Common myeloid progenitor, CD34-positive (primary cell): ENCODE data around the gene TCAIM.

Experiments used
- CTCF ChIA-PET: fragments of 350-600 bp; sonication (Branson Sonifier 250); formaldehyde crosslinking; loops from one replicate; lab custom pipeline; 2021; ENCODE audit warnings: antibody characterized with exemption; lab: Charles Lee
- POLR2A ChIA-PET: fragments of 350-600 bp; sonication (Branson Sonifier 250); formaldehyde crosslinking; loops from one replicate; lab custom pipeline; 2021; ENCODE audit warnings: antibody characterized with exemption; lab: Charles Lee
- DNase-seq, 3 donors: peaks; one replicate each; pipeline versions ENCODE4 v3.0.0 to v3.0.0-alpha.2; 2013
- H3K27ac ChIP-seq, 2 experiments: 1 replicate in 1 of 2; 2 replicates in 1 of 2; pipeline ENCODE4 v1.7.0; 2013; ENCODE audit warnings: inconsistent platforms in 2 of 2, low read length in 2 of 2, mild to moderate bottlenecking in 2 of 2, low read depth in 1 of 2, moderate library complexity in 1 of 2; ENCODE audit not compliant: severe bottlenecking in 2 of 2, insufficient read depth in 1 of 2, poor library complexity in 1 of 2
- H3K27me3 ChIP-seq, 5 experiments: replicated peaks in 2 of 5; 1 replicate in 3 of 5; 2 replicates in 2 of 5; pipeline versions ENCODE4 v1.6.1 to v1.7.0; 2013; ENCODE audit warnings: low read length in 4 of 5, mild to moderate bottlenecking in 2 of 5, moderate library complexity in 2 of 5, inconsistent platforms in 1 of 5; ENCODE audit not compliant: insufficient read depth in 5 of 5, control insufficient read depth in 4 of 5
- H3K36me3 ChIP-seq, 4 experiments: 1 replicate in 2 of 4; 2 replicates in 2 of 4; pipeline versions ENCODE4 v1.6.1 to v1.7.0; 2013; ENCODE audit warnings: low read length in 3 of 4, control low read depth in 1 of 4, mild to moderate bottlenecking in 1 of 4; ENCODE audit not compliant: control insufficient read depth in 4 of 4, insufficient read depth in 4 of 4
- H3K4me1 ChIP-seq, 4 experiments: 1 replicate in 3 of 4; 2 replicates in 1 of 4; pipeline versions ENCODE4 v1.6.1 to v1.7.1; 2013; ENCODE audit warnings: low read length in 3 of 4, mild to moderate bottlenecking in 3 of 4, control low read depth in 1 of 4, inconsistent platforms in 1 of 4, moderate library complexity in 1 of 4; ENCODE audit not compliant: control insufficient read depth in 4 of 4, insufficient read depth in 4 of 4; ENCODE audit errors: control extremely low read depth in 1 of 4
- H3K4me3 ChIP-seq, 7 experiments: 1 replicate in 4 of 7; 2 replicates in 3 of 7; pipeline versions ENCODE4 v1.5.1 to v1.7.0; 2013; ENCODE audit warnings: mild to moderate bottlenecking in 7 of 7, low read length in 6 of 7, moderate library complexity in 6 of 7, inconsistent platforms in 2 of 7, low read depth in 2 of 7, control low read depth in 1 of 7; ENCODE audit not compliant: insufficient read depth in 4 of 7, control insufficient read depth in 1 of 7; ENCODE audit errors: extremely low read depth in 1 of 7
- H3K9me3 ChIP-seq, 5 experiments: 1 replicate in 4 of 5; 2 replicates in 1 of 5; pipeline versions ENCODE4 v1.6.1 to v1.7.1; 2013; ENCODE audit warnings: low read length in 4 of 5, mild to moderate bottlenecking in 2 of 5, inconsistent platforms in 1 of 5, low read depth in 1 of 5, moderate library complexity in 1 of 5; ENCODE audit not compliant: control insufficient read depth in 4 of 5, insufficient read depth in 2 of 5; ENCODE audit errors: control extremely low read depth in 1 of 5
- WGBS: methylation state at CpG from one replicate; pipeline ENCODE4 v1.1.5; 2013; ENCODE audit not compliant: insufficient coverage; 5-methylcytosine and 5-hydroxymethylcytosine counted together

TCAIM gene

DNA sequence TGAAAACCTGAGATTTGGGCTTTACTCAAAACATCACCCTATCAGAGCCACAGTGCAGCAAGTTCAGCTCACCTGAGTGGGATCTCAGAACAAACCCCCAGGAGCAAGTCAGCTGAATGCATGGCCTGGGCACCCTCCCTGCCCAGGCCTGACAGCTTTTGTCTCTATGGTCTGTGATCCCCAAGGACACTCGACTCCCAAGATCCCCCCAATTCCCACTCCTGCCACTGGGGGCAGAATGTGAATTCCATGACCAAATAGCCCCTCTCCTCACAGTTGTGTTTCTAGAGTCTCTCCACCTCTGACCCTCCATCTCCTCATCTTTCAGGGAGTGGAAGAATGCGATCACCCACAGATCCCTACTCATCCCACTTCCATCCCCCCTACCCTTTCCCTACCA, 80.0 kb downstream of the TCAIM start:
- WGBS: 94% methylated on average over 2 of the region's 2 CpGs
- POLR2A ChIA-PET: no interaction called here
- H3K27ac ChIP-seq: no peak overlapping the region
- H3K27me3 ChIP-seq: no peaks in the 10 kb centered on the region
- H3K36me3 ChIP-seq: no peaks in the 10 kb centered on the region
- DNase-seq: no peak
- H3K4me3 ChIP-seq: no peak overlapping the region
- no peaks in the 10 kb centered on the region for H3K9me3 ChIP-seq
- CTCF ChIA-PET: interaction anchor here (0.6 to 0.7 kb wide), 2 partner anchors 55 to 80 kb away, joined by 3 read pairs; partner anchors contain the start of gene TCAIM
- H3K4me1 ChIP-seq: no peaks in the 10 kb centered on the region

- DNase-seq: no peak
- H3K27me3 ChIP-seq: no peaks in the 10 kb centered on the region
- CTCF ChIA-PET: interaction anchor here (0.7 to 0.9 kb wide), 2 partner anchors 23 to 81 kb away, joined by 3 read pairs; partner anchors contain the start of gene TCAIM
- H3K4me1 ChIP-seq: no peaks in the 10 kb centered on the region
- no peak overlapping the region for H3K27ac ChIP-seq
- H3K9me3 ChIP-seq: no peaks in the 10 kb centered on the region
- POLR2A ChIA-PET: no interaction called here
- H3K4me3 ChIP-seq: no peak overlapping the region
- 83% methylated on average over 7 of the region's 11 CpGs for WGBS
- H3K36me3 ChIP-seq: no peaks in the 10 kb centered on the region
Measured at GRCh38 chr3:44419116-44419922, 80.8 kb downstream of the TCAIM start.

DNA sequence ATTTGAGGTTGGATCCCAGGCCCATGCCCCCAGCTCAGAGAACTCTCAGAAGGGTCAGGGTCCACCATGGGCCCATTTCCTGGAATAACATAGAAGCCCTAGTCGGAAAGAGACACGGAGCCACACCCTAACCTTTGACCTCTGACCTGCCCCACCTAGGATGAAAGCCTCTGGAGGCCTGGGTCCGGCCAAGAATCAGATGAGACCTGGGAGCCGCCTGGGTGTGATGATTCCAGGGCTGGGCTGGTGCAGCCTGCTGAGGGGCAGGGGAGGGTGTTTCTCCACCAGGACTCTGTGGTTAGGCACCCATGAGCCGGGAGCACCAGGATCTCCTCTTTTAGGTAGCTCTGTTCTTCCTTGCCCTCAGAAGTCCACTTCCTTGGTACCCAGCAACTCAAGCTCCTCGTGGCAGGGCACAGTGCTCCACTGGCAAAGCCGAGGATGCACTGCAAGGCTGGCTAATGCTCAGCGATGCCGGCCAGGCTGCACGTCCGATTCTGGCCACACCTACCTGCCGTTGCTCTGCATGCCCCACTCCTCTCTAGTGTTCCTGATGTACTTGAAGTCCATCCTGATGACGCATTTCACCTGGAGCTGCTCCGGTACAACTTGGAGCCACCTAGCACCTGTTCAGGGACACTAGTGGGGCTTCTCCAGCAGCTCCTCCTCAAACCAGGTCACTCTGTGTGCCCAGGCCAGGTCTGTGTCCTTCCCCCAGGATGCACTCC, 81.5 kb downstream of the TCAIM start:
- H3K9me3 ChIP-seq: no peaks in the 10 kb centered on the region
- no peaks in the 10 kb centered on the region for H3K36me3 ChIP-seq
- ChIA-PET POLR2A (no interaction called here), CTCF (interaction anchor here (0.9 kb wide), 1 partner anchor 24 kb away, joined by 3 read pairs; no protein-coding TSS in a partner anchor)
- H3K4me3 ChIP-seq: no peak overlapping the region
- H3K27ac ChIP-seq: no peak overlapping the region
- H3K27me3 ChIP-seq: no peaks in the 10 kb centered on the region
- WGBS: 97% methylated on average over 14 of the region's 14 CpGs
- DNase-seq: no peak
- no peaks in the 10 kb centered on the region for H3K4me1 ChIP-seq

- Histone ChIP-seq H3K9me3 (no peaks in the 10 kb centered on the region), H3K4me3 (no peak overlapping the region), H3K27ac (no peak overlapping the region), H3K4me1 (no peaks in the 10 kb centered on the region), H3K36me3 (no peaks in the 10 kb centered on the region), H3K27me3 (no peaks in the 10 kb centered on the region)
- CTCF ChIA-PET: no interaction called here
- no peak for DNase-seq
- 100% methylated on average over 1 of the region's 1 CpG for WGBS
- POLR2A ChIA-PET: no interaction called here
Measured at GRCh38 chr3:44420676-44421075, 82.1 kb downstream of the TCAIM start.

GRCh38 chr3:44421280-44421679, 82.7 kb downstream of the TCAIM start:
- Histone ChIP-seq H3K36me3 (no peaks in the 10 kb centered on the region), H3K27me3 (no peaks in the 10 kb centered on the region), H3K27ac (no peak overlapping the region), H3K9me3 (no peaks in the 10 kb centered on the region), H3K4me1 (no peaks in the 10 kb centered on the region), H3K4me3 (no peak overlapping the region)
- 100% methylated on average over 2 of the region's 6 CpGs for WGBS
- ChIA-PET POLR2A (no interaction called here), CTCF (interaction anchor here (1.0 kb wide), 1 partner anchor 30 kb away, joined by 3 read pairs; no protein-coding TSS in a partner anchor)
- no peak for DNase-seq

- WGBS: 95% methylated on average over 2 of the region's 3 CpGs
Measured at GRCh38 chr3:44424758-44425157, 86.2 kb downstream of the TCAIM start.

GRCh38 chr3:44427683-44428082, 89.1 kb downstream of the TCAIM start:
- Histone ChIP-seq H3K9me3 (no peaks in the 10 kb centered on the region), H3K36me3 (peaks cover 0 to 2% (median 0%) of the 10 kb centered on the region in 4 experiments), H3K4me3 (no peak overlapping the region), H3K27me3 (no peaks in the 10 kb centered on the region), H3K27ac (no peak overlapping the region), H3K4me1 (no peaks in the 10 kb centered on the region)
- no peak for DNase-seq
- POLR2A ChIA-PET: no interaction called here
- 94% methylated on average over 2 of the region's 3 CpGs for WGBS
- CTCF ChIA-PET: interaction anchor here (1.4 kb wide), 1 partner anchor 10 kb away, joined by 3 read pairs; no protein-coding TSS in a partner anchor

More at GRCh38 chr3:44424758-44425157, 86.2 kb downstream of the TCAIM start:
- Histone ChIP-seq H3K4me3 (no peak overlapping the region), H3K27ac (no peak overlapping the region), H3K9me3 (no peaks in the 10 kb centered on the region), H3K27me3 (no peaks in the 10 kb centered on the region), H3K4me1 (no peaks in the 10 kb centered on the region), H3K36me3 (no peaks in the 10 kb centered on the region)
- no peak for DNase-seq
- ChIA-PET CTCF (interaction anchor here (0.7 to 1.7 kb wide), 5 partner anchors 10 to 108 kb away, joined by 3 to 5 read pairs (median 3); no protein-coding TSS in a partner anchor), POLR2A (no interaction called here)
